HG03558 (cell line): ENCODE measurements around the gene FGD4.
A peak's percentile ranks its signal among the peaks of the same experiment; 100 is the strongest.
"Not testable (repeated sequence)": the region's sequence is repeated elsewhere in the genome, so short reads cannot be mapped to it uniquely, and the experiment has no call there.

ENCODE experiments used
- ATAC-seq: cut with Tn5 transposase; IDR thresholded peaks from one replicate; pipeline ENCODE4 v1.9.1; 2021; ENCODE audit warnings: moderate number of reproducible peaks; ENCODE audit not compliant: unreplicated experiment; ENCODE audit errors: extremely low read depth

The FGD4 gene

DNA sequence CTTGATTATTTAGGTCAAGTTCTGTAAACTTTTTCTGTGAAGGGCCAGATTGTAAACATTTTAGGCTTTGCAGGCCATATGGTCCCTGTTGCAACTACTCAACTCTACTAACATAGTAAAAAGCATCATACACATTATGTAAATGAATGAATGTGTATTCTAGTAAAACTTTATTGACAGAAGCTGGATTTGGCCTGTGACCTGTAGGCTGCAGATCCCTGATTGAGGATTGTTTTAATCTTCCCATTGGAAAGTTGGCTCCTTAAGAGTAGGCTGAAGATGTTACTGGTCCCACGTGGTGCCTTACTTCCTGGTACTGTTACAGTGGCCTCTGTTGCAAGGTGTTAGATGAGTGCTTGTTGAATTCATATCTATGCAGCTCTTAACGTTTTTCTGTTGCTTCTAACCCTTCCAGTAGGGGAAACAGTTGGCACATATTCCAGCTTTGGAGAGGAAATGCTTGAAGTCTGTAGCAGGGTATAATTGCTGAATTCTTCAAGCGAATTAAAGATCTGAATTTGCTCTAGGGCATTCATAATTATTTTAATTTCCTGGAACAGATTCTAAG, 146.1 kb downstream of the FGD4 start:
- no peak for ATAC-seq

- ATAC-seq, result no peak
These were observed 146.9 kb downstream of the FGD4 start for GRCh38 chr12:32546272-32546671.

GRCh38 chr12:32548691-32549281, 149.4 kb downstream of the FGD4 start:
- no peak for ATAC-seq

DNA sequence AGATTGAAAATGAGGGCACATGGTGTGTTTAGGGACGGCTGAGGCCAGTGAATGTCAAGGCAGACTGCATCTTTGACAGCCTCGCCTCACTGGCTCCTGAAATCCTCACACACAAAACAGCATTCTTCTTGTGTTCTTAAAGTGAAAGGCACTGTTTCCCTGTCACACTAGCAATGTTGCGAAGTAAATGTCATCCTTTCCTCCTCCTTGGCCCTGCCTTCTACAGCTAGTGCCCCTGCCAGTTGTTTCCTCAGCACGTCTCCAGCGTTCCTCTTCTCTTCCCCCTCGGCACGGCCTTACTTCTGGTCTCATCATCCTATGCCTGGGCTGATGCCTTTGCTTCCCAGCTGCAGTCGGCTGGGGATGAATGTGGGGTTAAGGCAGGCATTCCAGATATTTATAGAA, 150.3 kb downstream of the FGD4 start:
- no peak for ATAC-seq

DNA sequence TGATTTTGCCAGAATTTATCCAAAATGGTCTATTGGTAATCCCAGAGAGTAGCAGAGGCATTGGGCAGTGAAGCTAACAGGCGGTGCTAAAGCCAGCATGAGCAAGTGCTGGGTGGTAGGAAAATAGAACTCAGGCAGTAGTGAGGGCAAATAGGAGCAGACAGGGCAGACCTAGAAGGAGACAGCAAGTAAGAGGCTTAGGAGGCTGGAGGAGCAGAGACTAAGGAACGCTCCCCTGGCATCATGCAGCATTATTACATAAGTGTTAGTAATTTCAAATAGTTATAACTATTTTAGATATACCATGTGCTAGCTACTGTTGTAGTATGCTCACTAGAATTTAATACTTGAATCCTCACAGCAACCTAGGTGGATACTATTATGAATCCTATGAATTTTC, 151.7 kb downstream of the FGD4 start:
- ATAC-seq, result no peak

GRCh38 chr12:32558903-32559302, 159.5 kb downstream of the FGD4 start:
- ATAC-seq, result peak; percentile 98

- no peak for ATAC-seq
These were observed 160.1 kb downstream of the FGD4 start for GRCh38 chr12:32559434-32559833.

DNA sequence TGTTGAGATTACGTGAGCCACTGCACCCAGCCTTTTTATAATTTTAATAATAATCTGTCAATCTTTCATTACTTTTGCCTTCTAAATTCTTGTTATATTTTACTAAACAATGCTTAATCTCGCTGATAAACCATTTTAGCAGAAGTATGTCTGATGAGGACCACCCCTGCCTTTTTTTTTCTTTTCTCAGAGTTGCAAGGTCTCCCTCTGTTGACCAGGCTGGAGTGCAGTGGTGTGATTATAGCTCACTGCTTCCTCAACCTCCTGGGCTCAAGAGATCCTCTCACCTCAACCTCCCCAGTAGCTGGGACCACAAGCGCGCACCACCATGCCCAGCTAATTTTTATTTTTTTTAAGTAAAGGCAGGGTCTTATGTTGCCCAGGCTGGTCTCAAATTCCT, 161.2 kb downstream of the FGD4 start:
- no peak for ATAC-seq

- no peak for ATAC-seq
These were observed 162.6 kb downstream of the FGD4 start for GRCh38 chr12:32561931-32562341.

GRCh38 chr12:32562413-32562812, 163.1 kb downstream of the FGD4 start:
- not testable (repeated sequence) for ATAC-seq

- ATAC-seq, result no peak
These were observed 167.4 kb downstream of the FGD4 start for GRCh38 chr12:32566663-32567295.

DNA sequence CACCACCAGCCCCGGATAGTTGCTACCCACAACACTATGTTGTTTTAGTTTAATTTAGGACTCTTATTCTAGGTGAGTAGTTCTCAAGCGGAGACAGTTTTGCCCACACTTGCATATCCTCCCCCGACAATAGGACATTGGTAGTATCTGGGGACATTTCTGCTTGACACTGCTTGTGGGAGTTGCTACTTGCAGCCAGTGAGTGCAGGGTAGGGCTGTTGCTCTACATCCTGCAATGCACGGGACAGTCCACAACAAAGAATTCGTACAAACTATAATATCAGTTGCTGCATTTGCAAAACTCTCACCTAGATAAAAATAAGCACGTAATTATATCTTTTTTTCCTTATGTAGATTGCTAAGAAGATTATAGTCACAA, 167.9 kb downstream of the FGD4 start:
- no peak for ATAC-seq

DNA sequence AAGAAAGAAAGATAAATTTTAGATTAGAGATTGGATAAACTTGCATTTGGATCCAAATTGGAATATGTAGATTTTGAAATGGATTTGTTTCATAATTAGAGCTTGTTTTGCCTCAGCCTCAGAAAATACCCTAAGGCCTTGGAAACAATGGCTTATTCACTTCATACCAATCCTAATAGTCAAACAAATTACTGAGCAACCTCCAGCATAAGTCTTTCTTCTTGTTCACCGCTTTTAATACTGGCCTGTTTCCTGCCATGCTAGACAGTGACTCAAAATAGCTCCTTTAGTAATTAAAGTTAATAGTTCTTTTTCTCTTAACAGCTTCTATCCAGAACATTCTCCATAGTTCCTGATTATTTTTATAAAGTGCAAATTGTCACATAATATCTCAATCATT, 168.9 kb downstream of the FGD4 start:
- no peak for ATAC-seq

- ATAC-seq, result no peak
These were observed 169.9 kb downstream of the FGD4 start for GRCh38 chr12:32569259-32569658.

DNA sequence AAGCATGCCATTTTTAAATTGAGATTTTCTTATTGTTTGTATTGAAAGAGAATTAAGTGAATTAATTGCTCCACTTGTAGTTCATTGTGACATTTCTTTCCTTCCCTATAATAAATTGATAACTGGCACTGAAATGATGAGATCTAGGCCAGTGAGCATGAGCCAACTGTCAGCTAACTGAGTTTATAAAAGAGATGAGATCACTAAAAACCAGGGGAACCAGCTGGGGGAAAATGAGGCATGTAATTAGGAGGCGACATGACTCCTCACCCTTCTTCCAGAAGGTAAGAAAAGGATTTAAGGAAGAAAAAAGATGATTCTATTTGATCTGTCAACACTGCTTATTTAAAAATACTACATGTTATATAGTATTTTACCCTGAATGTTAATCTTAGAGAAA, 175.2 kb downstream of the FGD4 start:
- no peak for ATAC-seq

DNA sequence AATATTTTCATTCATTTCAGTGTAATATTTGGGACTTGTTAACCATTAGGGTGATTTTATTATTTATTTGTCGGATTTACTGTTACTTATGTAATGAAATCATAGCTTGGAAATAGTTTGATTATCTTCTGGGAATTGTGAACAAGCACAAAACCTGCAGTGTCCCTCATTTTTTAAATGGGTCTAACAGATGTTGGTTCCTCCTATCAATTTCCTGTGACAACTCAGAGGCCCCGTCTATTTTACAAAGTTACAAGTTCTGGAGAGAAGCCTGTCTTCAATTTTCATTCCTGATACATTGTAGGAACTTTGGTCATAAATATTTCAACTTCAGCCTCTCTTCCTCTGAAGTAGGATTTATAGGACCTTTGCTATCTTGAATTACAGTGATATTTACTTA, 178.0 kb downstream of the FGD4 start:
- ATAC-seq, result no peak

DNA sequence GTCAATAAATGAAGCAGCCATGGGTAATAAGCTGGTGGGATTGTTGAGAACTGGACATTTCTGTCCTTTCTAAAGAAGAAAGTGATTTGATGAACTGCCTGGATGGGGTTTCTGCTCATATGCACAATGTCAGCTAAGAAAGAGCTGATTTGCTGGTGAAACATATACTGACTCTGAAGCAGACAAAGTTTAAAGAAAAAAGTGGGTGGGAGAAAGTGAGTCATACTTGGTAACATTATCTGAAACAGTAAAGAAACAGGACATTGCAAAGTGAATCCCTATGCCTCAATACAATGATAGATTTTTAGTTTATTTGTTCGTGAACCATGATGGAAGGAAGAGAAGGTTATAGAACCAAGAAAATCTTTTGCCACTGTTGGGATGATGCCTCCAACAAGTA, 184.2 kb downstream of the FGD4 start:
- ATAC-seq, result no peak

DNA sequence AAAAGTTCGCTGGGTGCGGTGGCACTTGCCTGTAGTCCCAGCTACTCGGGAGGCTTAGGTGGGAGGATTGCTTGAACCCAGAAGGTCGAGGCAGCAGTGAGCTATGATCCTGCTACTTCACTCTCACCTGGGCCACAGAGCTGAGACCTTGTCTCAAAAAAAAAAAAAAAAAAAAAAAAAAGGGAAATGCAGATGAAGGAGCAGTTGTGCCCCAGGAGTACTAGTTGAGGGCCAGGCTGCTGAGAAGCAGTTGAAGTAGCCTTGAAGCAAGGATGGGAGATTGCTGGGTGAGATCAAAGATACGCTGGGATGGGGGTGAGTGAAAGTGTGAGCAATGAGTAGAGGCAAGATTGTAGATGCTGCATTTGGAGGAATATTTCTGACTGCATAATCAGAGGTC, 186.3 kb downstream of the FGD4 start:
- ATAC-seq, result no peak

DNA sequence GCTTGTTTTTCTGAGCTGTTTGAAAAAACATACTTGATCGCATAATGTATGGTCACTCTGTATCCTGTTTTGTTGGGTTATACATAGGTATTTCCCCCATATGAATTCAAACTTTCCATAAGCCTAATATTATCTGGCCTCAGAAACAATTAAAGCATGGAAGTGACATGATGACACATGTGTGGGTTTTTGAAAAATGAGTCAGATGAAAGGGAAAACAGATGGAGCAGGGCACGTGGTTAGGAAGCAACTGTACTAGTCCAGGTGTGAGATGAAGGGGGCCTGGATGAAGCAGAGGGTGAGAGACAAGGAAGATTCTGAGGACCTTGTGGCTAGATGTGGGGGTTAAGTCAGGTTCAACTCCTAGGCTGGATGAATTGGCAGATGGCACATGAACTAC, 187.0 kb downstream of the FGD4 start:
- no peak for ATAC-seq

DNA sequence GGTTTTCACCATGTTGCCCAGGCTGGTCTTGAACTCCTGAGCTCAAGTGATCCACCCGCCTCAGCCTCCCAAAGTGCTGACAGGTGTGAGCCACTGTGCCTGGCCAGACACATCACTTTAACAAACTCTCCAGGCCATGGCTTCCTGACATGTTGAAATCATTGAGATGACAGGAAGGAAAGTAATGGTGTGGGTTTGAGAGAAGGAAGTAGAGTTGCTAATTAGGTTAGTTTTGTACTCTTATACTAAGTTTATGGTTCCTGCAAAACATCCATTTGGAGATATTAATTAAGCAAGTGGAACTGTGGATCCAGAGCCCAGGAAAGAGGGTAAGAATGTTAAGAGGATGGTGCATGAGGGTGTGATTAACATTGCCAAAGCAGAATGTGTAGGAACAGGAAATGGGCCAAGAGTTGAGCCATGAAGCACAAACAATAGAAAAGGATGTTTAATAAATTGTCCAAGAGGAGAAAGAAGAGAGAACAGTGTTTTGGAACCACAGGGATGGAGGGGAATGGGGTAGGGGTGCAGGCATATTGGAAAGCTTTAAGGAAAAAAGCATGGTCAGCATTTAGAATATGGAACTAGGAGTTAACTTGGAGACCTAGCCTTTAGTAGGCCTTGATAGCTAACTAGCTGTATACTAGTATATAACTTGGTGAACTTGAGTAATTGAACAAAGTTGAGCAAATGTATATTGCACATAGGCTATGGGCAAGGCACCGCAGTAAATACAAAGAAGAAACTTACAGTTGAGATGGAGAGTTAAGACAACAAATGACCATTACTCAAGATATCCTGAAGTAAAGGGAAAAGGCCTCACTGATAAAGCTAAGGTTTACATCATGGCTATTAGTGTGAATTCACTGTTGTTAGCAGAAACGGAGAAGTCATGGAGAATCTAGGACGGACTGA, 188.5 kb downstream of the FGD4 start:
- ATAC-seq, result no peak

- ATAC-seq, result no peak
These were observed 189.2 kb downstream of the FGD4 start for GRCh38 chr12:32588604-32589003.
